GM12801 (cell line): ENCODE data around the gene DMBT1.

Experiments used
- CTCF ChIP-seq: IDR thresholded peaks from one replicate; pipeline ENCODE4 v1.5.1; 2011; ENCODE audit warnings: control low read depth; ENCODE audit not compliant: insufficient read length; ENCODE audit errors: extremely low read depth

DMBT1 gene

DNA sequence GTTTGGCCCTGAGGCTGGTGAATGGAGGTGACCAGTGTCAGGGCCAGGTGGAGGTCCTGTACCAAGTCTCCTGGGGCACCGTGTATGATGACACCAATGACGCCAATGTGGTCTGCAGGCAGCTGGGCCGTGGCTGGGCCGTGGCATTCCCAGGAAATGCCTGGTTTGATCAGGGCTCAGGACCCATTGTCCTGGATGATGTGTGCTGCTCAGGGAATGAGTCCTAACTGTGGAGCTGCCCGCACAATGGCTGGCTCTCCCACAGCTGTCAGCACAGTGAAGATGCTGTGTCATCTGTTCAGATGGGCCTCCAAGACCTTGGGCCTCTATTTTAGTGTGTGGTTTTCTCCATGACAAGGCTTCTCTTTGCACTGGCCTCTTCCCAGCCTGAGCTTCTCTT lies 64.0 kb downstream of the DMBT1 start:
- TF ChIP-seq CTCF = no peak

DNA sequence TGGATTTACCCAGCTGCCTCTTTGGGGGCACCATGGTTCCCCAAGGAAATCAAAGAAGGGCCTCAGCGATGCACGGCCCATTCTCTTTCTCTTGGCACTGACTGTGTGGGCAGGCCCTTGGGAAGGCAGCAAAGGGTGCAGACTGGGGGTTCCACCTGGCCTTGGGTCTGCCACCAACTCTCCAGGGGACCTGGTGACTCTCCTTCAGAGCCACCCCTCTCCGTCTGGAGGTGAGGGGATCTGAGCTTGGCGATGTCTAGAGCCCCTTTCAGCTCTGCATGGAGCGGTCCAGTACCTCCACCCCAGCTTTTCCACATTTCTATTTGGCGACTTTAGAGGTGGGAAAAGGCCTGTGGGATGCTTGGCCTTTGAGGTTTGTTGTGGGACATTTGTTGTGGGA lies 70.0 kb downstream of the DMBT1 start:
- TF ChIP-seq CTCF = no peak

- TF ChIP-seq CTCF = no peak
These were observed 71.5 kb downstream of the DMBT1 start for GRCh38 chr10:122632031-122632430.

DNA sequence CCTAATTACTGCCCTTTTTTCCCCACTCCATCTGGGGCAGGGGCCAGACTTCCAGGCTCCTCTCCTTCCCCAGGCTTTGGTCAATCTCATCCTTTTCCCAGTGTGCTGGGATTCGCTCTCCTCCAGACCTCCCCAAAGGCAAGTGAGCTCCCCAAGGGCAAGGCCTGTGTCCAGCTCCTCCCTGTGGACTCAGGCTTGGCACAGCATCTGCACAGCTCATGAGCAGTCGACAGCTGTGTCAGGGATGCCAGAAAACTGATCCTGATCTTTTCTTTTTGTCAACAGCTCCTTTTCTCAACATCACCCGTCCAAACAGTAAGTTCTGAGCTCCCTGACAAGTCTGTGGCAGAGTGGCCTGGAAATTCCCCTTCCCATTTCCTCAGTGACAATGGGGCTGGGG lies 72.0 kb downstream of the DMBT1 start:
- no peak for TF ChIP-seq CTCF

GRCh38 chr10:122636953-122637352 lies 76.4 kb downstream of the DMBT1 start:
- TF ChIP-seq CTCF = no peak

DNA sequence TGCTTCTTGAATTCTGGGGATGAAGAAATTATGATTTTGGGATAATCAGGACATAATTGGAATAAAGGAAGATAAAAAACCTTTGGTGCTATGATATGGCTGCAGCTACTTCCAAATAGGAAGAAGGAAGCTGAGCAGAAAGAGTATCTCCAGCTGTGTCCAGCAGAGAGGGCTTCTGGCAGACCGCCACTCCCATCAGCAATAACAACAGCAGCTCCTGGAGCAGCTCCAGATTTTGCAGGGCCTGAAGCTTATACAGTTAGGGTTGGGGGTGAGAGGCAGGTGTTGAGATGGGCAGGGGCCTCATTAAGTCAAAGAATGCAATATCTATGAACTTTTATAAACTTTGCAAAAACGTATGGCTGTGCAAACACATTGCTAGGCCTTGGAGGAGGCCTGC lies 76.8 kb downstream of the DMBT1 start:
- no peak for TF ChIP-seq CTCF

DNA sequence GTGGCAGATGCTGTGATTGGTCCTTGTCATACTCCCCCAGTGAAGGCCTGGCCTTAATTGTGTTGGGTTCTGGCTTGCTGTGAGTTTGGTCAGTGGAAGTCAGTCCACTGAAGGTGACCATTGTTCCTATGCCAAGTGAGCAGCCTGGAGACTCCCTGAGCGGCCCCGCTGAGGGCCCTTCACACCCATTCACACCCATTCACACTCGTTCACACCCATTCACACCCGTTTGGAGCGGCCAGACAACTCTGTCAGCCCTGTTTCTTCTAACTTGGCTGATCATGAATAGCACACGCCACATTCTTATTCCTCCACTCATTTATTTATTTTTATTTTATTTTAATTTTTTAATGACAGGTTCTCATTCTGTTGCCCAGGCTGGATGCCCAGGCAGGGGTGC lies 77.6 kb downstream of the DMBT1 start:
- no peak for TF ChIP-seq CTCF

GRCh38 chr10:122639801-122640200 lies 79.2 kb downstream of the DMBT1 start:
- TF ChIP-seq CTCF = no peak
